Measurements from ENCODE around the gene CFAP46.
A peak's percentile ranks its signal among the peaks of the same experiment; 100 is the strongest.

The CFAP46 gene

DNA sequence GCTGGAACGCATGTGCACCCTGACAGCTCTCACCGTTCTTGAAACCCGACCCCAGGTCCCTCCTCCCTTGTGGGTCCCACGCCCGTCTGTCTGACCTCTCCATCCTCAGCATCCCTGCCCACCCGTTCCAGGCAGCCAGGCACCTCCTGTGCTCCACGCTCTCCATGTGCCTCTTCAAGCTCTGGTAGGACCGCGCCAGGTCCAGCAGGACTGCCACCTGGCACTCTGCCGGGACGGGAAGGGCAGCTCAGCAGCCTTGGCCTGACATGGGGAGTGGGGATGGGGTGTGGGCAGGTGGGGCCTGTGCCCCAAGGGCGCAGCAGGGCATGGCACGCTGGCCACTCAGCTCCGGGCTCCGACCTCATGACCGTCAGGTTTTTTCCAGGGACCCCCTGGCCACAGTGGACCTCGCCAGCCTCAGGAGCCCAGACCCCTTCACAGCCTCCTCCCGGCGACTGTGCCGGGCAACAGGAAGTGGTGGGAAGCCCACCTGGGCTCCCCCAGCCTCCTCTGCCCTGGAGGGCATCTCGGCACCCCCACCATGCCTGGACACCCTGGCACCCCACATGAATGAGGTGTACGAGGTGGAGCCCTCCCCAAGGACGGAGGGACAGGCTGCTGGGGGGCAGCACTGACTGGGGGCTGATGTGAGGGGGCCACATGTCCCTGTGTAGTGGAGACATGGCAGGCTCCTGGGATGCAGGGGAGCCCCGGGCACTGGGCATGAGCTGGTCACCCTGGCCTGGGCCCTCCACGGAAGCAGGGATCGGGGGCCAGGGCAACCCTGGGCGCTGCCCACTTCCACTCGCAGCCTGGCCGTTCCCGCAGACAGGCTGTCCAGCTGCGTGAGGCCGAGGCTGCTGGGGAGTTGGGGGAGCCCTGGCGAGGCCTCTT, 131.3 kb downstream of the CFAP46 start:
- no peaks in the 10 kb centered on the region for H4K20me1 ChIP-seq
- no peaks in the 10 kb centered on the region for H3K27me3 ChIP-seq
- no peak overlapping the region for H3K27ac ChIP-seq
- TF ChIP-seq Cebpa-rat (IDR thresholded peaks at IDR 0.05), result no peak
- no peaks in the 10 kb centered on the region for H3K9me3 ChIP-seq
- no peaks in the 10 kb centered on the region for H3K36me3 ChIP-seq
- no peak overlapping the region for H3K9ac ChIP-seq
- no peak overlapping the region for H3K4me2 ChIP-seq
- peaks cover 31% of the 10 kb centered on the region for H3K4me1 ChIP-seq
- no peak overlapping the region for H3K4me3 ChIP-seq

DNA sequence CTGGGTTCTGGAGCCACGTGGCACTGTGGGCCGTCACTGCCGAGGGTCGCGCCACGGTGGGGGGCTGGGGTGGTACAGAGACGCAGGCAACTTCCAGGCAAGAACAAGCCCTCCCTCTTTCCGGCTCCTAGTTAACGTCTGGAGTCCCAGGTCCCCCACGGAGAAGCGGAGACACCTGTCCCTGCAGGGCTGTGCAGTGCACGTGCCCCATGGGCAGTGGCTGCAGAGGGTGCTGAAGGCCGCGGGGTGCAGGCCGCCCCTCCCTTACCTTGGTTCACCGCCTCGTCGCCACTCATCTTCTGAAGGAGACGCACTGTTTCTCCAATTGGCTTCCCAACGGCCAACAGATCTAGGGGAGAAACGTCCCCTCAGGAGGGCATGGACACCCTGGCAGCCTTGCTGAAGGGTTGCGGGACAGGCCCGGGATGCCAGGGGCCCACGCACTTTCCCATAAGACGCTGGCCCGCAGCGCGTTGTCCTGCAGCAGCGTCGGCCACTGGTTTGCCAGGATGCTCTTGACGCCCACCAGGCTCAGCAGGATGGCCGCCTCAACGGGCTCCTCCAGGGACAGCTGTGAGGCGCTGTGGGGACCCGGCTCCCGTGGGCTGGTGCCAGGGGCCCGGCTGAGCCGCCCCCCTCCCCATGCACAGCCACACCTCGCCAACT, 132.1 kb downstream of the CFAP46 start:
- no peak overlapping the region for H3K27ac ChIP-seq
- no peaks in the 10 kb centered on the region for H3K36me3 ChIP-seq
- no peaks in the 10 kb centered on the region for H3K27me3 ChIP-seq
- TF ChIP-seq Cebpa-rat (IDR thresholded peaks at IDR 0.05), result no peak
- H3K9me3 ChIP-seq, result no peaks in the 10 kb centered on the region
- H3K9ac ChIP-seq, result no peak overlapping the region
- H3K4me2 ChIP-seq, result no peak overlapping the region
- H3K4me3 ChIP-seq, result no peak overlapping the region
- H4K20me1 ChIP-seq, result no peaks in the 10 kb centered on the region
- H3K4me1 ChIP-seq, result peaks cover 31% of the 10 kb centered on the region

GRCh38 chr10:132809232-132810140, 132.9 kb downstream of the CFAP46 start:
- Histone ChIP-seq H3K36me3 (no peaks in the 10 kb centered on the region), H4K20me1 (no peaks in the 10 kb centered on the region), H3K27ac (no peak overlapping the region), H3K4me1 (peaks cover 31% of the 10 kb centered on the region), H3K27me3 (no peaks in the 10 kb centered on the region), H3K9ac (no peak overlapping the region), H3K4me3 (no peak overlapping the region), H3K4me2 (no peak overlapping the region), H3K9me3 (no peaks in the 10 kb centered on the region)
- TF ChIP-seq Cebpa-rat (IDR thresholded peaks at IDR 0.05), result no peak

DNA sequence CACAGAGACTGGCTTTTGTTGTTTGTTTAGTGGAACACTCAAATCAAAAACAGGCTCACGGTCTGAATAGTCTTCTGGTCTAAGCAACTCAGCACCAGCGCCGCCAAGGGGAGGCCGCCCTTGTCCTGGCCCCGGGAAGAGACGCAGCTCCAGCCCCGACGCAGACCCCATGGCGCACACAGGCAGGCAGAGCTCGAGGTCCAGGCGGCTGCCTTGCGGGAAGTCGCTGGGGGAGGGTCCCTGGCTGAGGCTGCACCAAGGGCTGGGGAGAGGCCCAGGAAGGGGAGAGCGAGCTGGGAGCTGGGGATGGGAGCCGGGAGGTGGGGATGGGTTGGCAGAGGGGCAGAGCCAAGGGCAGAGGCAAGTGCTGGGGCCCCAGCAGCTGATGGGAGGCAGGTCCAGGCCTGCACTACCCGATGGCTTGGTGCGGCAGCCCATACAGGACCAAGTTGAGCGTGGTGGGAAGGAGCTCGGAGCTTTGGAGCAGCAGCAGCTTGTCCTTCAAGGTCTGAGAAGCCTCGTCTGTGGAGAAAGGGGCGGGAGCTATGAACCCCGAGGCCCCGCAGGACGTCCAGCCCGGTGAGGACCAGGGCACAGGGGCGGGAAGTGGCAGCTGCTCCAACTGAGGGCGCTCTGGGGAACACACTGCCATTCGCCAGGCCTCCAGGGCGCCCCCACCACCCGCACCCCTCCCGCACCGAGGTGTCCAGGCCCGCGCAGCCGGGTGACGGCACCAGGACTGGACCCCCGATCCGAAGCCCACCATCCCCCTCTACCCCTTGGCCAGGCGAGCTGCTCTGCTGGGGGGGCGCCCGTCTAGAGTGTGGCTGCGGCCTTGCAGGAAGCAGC, 133.8 kb downstream of the CFAP46 start:
- Histone ChIP-seq H3K27ac (no peak overlapping the region), H3K9me3 (no peaks in the 10 kb centered on the region), H3K27me3 (no peaks in the 10 kb centered on the region), H3K4me1 (peaks cover 24% of the 10 kb centered on the region), H4K20me1 (no peaks in the 10 kb centered on the region), H3K4me2 (no peak overlapping the region), H3K4me3 (no peak overlapping the region), H3K9ac (no peak overlapping the region), H3K36me3 (no peaks in the 10 kb centered on the region)
- no peak for TF ChIP-seq Cebpa-rat (IDR thresholded peaks at IDR 0.05)

- H3K36me3 ChIP-seq, result no peaks in the 10 kb centered on the region
- H4K20me1 ChIP-seq, result no peaks in the 10 kb centered on the region
- no peaks in the 10 kb centered on the region for H3K27me3 ChIP-seq
- H3K4me1 ChIP-seq, result peaks cover 24% of the 10 kb centered on the region
- no peaks in the 10 kb centered on the region for H3K9me3 ChIP-seq
- H3K4me3 ChIP-seq, result no peak overlapping the region
- no peak for TF ChIP-seq Cebpa-rat (IDR thresholded peaks at IDR 0.05)
- no peak overlapping the region for H3K4me2 ChIP-seq
- H3K9ac ChIP-seq, result no peak overlapping the region
- H3K27ac ChIP-seq, result no peak overlapping the region
Observed at GRCh38 chr10:132807621-132808049, 134.7 kb downstream of the CFAP46 start.

- TF ChIP-seq Cebpa-rat (IDR thresholded peaks at IDR 0.05), result no peak
- no peaks in the 10 kb centered on the region for H3K36me3 ChIP-seq
- H3K9ac ChIP-seq, result no peak overlapping the region
Observed at GRCh38 chr10:132806561-132807003, 135.8 kb downstream of the CFAP46 start.

DNA sequence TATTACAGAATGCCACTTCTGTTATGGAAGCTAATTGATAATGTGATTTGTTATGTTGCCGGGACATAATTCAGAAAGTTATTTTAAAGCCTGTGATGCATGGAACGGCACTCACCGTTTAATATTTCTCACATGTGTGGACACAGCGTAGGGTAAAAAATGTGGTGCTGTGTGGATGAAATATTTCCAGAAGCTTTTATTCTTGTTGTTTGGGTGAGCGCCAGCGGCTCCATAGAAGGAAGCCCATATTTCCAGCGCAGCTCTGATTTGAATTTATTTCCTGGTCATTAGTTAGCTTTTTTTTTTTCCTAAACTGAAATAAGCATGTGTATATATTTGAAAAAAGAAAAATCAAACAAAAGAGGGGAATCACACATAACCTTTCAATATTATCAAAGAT, 136.3 kb downstream of the CFAP46 start:
- no peaks in the 10 kb centered on the region for H4K20me1 ChIP-seq
- H3K27ac ChIP-seq, result no peak overlapping the region
- peaks cover 5% of the 10 kb centered on the region; the same call in 1 of the 2 replicates for H3K9me3 ChIP-seq
- peaks cover 24% of the 10 kb centered on the region for H3K4me1 ChIP-seq
- no peaks in the 10 kb centered on the region for H3K36me3 ChIP-seq
- H3K9ac ChIP-seq, result 0 out of 2 replicates have a peak overlapping the region, but pooled peaks have one; percentile 34
- H3K4me2 ChIP-seq, result no peak overlapping the region
- H3K4me3 ChIP-seq, result no peak overlapping the region
- TF ChIP-seq Cebpa-rat (IDR thresholded peaks at IDR 0.05), result no peak
- H3K27me3 ChIP-seq, result no peaks in the 10 kb centered on the region

More at GRCh38 chr10:132806561-132807003, 135.8 kb downstream of the CFAP46 start:
- Histone ChIP-seq H3K4me3 (no peak overlapping the region), H3K27me3 (no peaks in the 10 kb centered on the region), H4K20me1 (no peaks in the 10 kb centered on the region), H3K27ac (no peak overlapping the region), H3K4me2 (no peak overlapping the region), H3K4me1 (peaks cover 24% of the 10 kb centered on the region), H3K9me3 (peaks cover 5% of the 10 kb centered on the region; the same call in 1 of the 2 replicates)

- H3K4me3 ChIP-seq, result no peak overlapping the region
- peak overlapping the region; percentile 75 for H3K4me2 ChIP-seq
- peak overlapping the region; percentile 58; the same call in 1 of the 2 replicates for H3K27ac ChIP-seq
- no peak for TF ChIP-seq Cebpa-rat (IDR thresholded peaks at IDR 0.05)
- H3K27me3 ChIP-seq, result no peaks in the 10 kb centered on the region
- H3K9me3 ChIP-seq, result peaks cover 5% of the 10 kb centered on the region; the same call in 1 of the 2 replicates
- no peaks in the 10 kb centered on the region for H3K36me3 ChIP-seq
- H3K9ac ChIP-seq, result 0 out of 2 replicates have a peak overlapping the region, but pooled peaks have one; percentile 34
- no peaks in the 10 kb centered on the region for H4K20me1 ChIP-seq
- H3K4me1 ChIP-seq, result peaks cover 24% of the 10 kb centered on the region
Observed at GRCh38 chr10:132805599-132805998, 136.8 kb downstream of the CFAP46 start.
